Measurements from ENCODE around the gene NHLRC2. TPM values are rescaled to one million over a fixed set of nuclear protein-coding genes. Genes with fewer than 3 reads are reported as not detected.

NHLRC2 gene
- total RNA-seq, 1 experiment from 2014 or later: 30.9 TPM

DNA sequence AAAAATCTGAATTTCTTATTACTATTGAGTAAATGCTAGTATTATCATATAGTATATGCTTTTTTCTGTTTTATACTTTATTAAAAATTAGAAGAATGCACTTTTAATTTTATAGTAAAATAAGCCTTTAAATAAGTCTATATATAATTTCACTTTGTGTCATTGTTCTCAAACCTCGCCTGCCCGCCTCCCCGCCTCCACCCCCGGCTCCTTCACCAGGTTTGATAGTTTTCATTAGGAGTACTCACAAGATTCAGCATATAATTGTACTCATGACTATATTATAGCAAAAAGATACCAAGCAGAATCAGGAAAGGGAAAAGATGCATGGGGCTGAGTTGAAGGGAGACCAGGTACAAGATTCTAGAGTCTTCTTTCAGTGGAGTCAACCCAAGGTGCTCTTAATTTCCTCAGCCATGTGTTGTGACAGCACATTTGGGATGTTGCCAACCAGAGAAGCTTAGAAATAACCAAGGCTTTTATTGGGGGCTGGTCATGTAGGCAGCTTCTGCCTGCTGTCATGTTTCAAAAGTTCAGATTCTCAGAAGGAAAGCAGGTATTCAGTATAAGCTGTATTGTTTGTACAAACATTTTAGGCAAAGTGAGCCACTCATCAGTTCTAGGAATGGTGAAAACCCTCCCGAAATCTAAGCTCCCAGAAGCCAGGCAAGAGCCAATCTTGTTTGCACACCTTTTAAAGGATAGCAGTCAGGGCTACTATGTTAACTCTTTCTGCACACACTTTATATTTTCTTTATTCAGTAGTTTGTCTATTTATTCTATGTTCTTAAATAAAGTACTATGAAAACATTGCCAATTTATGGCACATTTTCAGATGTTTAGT is 12.3 kb downstream of the NHLRC2 start:
- H3K79me2 ChIP-seq (ENCODE audit: insufficient read depth, low read length): 0 out of 2 replicates have a peak, but pooled peaks cover 2% of the 10 kb centered on the region
- TF ChIP-seq, protein P1, sequence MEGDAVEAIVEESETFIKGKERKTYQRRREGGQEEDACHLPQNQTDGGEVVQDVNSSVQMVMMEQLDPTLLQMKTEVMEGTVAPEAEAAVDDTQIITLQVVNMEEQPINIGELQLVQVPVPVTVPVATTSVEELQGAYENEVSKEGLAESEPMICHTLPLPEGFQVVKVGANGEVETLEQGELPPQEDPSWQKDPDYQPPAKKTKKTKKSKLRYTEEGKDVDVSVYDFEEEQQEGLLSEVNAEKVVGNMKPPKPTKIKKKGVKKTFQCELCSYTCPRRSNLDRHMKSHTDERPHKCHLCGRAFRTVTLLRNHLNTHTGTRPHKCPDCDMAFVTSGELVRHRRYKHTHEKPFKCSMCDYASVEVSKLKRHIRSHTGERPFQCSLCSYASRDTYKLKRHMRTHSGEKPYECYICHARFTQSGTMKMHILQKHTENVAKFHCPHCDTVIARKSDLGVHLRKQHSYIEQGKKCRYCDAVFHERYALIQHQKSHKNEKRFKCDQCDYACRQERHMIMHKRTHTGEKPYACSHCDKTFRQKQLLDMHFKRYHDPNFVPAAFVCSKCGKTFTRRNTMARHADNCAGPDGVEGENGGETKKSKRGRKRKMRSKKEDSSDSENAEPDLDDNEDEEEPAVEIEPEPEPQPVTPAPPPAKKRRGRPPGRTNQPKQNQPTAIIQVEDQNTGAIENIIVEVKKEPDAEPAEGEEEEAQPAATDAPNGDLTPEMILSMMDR (conservative IDR thresholded peaks at IDR 0.05): no peak

More for the DNA sequence above, 12.3 kb downstream of the NHLRC2 start:
- Histone ChIP-seq H3K4me1 (ENCODE audit: insufficient read depth, low read length) (no peaks in the 10 kb centered on the region), H2BK120ac (ENCODE audit: low read depth, low read length, poor library complexity, severe bottlenecking) (no peak overlapping the region), H3K27ac (ENCODE audit: insufficient read length, low read depth, low read length) (no peak overlapping the region), H4K20me1 (ENCODE audit: control insufficient read depth, insufficient read depth, insufficient read length) (no peaks in the 10 kb centered on the region), H3K27me3 (ENCODE audit: insufficient read depth, low read length) (no peaks in the 10 kb centered on the region), H2BK5ac (ENCODE audit: insufficient read length, low read length) (no peak overlapping the region), H3K14ac (ENCODE audit: insufficient read depth, low read length) (no peak overlapping the region), H3K56ac (ENCODE audit: insufficient read length, low read depth, low read length) (no peak overlapping the region), H2BK15ac (ENCODE audit: low read depth, low read length) (no peak overlapping the region), H3K4ac (ENCODE audit: low read depth, low read length) (no peak overlapping the region), H2AFZ (ENCODE audit: low read length) (no peak overlapping the region), H3K18ac (ENCODE audit: insufficient read length, low read depth, low read length) (no peak overlapping the region), H4K91ac (ENCODE audit: insufficient read length, low read depth, low read length) (no peak overlapping the region), H3K23me2 (ENCODE audit: insufficient read length, low read depth, low read length, poor library complexity, severe bottlenecking) (no peaks in the 10 kb centered on the region), H3K9me3 (ENCODE audit: control insufficient read depth, low read depth, low read length) (no peaks in the 10 kb centered on the region), H3K23ac (ENCODE audit: insufficient read length, low read depth, low read length) (no peak overlapping the region), H2BK20ac (ENCODE audit: low read depth, low read length, poor library complexity, severe bottlenecking) (no peak overlapping the region), H4K8ac (replicated peaks; ENCODE audit: insufficient read length, low read depth, low read length) (no peak overlapping the region), H4K5ac (ENCODE audit: insufficient read length, low read depth, low read length) (no peak overlapping the region), H3T11ph (ENCODE audit: low read length) (no peak overlapping the region), H2AK5ac (ENCODE audit: insufficient read length, low read length) (no peak overlapping the region), H3K4me2 (ENCODE audit: insufficient read depth, insufficient read length, low read length) (no peak overlapping the region), H3K9ac (ENCODE audit: extremely low read depth, insufficient read length, low read length) (no peak overlapping the region), H2BK12ac (ENCODE audit: insufficient read length, low read depth, low read length) (no peak overlapping the region), H3K79me1 (ENCODE audit: insufficient read depth, low read depth, low read length, poor library complexity, severe bottlenecking) (peaks cover 2% of the 10 kb centered on the region)
- Mint-ChIP-seq H3K4me1 (no peaks in the 10 kb centered on the region), H3K4me3 (no peak overlapping the region), H3K36me3 (ENCODE audit: insufficient read depth in 1 of 3, low read depth in 3 of 3) (peaks cover 14 to 37% (median 23%) of the 10 kb centered on the region in 3 experiments), H3K27ac (no peak overlapping the region), H3K9me3 (peaks cover 1 to 3% of the 10 kb centered on the region in 2 experiments; a peak in 2 of 5 replicates), H3K27me3 (ENCODE audit: low read depth) (no peaks in the 10 kb centered on the region)
- no CpG with 5 or more reads among the region's 5 CpGs for WGBS (ENCODE audit: extremely low coverage, insufficient read length, low lambda C conversion rate)
- DNase-seq: no peak
